Astrocyte of the cerebellum (primary cell): Measurements from ENCODE around the gene PLBD2.

Experiments
- DNase-seq: peaks from one replicate; pipeline ENCODE4 v3.0.0-alpha.2; 2011; ENCODE audit warnings: low read depth
- H3K4me3 ChIP-seq: 2 replicates; pipeline ENCODE4 v1.5.1; 2011; ENCODE audit warnings: mild to moderate bottlenecking, low read depth, low read length, moderate library complexity
- in situ Hi-C: cut with HindIII; loops from 2 replicates; pipeline ENCODE4 v1.10.0; 2017; ENCODE audit warnings: low sequenced_read_pairs
- TF ChIP-seq, protein P1 (sequence below): IDR thresholded peaks from 2 replicates; pipeline ENCODE4 v1.5.1; 2012; ENCODE audit warnings: low read length, low read depth, moderate library complexity, mild to moderate bottlenecking; ENCODE audit errors: missing control alignments

Gene PLBD2

DNA sequence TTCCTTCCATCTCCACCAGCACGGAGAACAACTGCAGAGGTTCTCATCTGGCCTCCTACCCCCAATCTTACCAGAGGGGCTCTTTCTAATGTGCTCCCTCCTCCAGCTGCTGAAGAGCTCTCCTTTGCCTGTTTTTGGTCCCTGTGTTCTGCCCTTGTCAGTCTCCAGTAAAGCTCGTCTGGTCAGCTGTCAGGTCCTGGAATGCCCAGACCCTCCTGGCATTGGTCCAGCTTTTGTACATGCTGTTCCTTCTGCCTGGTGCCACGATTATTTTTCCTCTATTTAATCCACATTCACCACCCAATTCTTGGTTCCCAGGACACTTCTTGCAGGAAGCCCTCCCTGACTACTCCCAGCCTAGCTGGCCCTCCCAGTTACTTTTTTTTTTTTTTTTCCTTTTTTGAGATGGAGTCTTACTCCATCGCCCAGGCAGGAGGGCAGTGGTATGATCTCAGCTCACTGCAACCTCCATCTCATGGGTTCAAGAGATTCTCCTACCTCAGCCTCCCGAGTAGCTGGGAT is 30.0 kb upstream of the PLBD2 start:
- TF ChIP-seq, protein P1, sequence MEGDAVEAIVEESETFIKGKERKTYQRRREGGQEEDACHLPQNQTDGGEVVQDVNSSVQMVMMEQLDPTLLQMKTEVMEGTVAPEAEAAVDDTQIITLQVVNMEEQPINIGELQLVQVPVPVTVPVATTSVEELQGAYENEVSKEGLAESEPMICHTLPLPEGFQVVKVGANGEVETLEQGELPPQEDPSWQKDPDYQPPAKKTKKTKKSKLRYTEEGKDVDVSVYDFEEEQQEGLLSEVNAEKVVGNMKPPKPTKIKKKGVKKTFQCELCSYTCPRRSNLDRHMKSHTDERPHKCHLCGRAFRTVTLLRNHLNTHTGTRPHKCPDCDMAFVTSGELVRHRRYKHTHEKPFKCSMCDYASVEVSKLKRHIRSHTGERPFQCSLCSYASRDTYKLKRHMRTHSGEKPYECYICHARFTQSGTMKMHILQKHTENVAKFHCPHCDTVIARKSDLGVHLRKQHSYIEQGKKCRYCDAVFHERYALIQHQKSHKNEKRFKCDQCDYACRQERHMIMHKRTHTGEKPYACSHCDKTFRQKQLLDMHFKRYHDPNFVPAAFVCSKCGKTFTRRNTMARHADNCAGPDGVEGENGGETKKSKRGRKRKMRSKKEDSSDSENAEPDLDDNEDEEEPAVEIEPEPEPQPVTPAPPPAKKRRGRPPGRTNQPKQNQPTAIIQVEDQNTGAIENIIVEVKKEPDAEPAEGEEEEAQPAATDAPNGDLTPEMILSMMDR = no peak

DNA sequence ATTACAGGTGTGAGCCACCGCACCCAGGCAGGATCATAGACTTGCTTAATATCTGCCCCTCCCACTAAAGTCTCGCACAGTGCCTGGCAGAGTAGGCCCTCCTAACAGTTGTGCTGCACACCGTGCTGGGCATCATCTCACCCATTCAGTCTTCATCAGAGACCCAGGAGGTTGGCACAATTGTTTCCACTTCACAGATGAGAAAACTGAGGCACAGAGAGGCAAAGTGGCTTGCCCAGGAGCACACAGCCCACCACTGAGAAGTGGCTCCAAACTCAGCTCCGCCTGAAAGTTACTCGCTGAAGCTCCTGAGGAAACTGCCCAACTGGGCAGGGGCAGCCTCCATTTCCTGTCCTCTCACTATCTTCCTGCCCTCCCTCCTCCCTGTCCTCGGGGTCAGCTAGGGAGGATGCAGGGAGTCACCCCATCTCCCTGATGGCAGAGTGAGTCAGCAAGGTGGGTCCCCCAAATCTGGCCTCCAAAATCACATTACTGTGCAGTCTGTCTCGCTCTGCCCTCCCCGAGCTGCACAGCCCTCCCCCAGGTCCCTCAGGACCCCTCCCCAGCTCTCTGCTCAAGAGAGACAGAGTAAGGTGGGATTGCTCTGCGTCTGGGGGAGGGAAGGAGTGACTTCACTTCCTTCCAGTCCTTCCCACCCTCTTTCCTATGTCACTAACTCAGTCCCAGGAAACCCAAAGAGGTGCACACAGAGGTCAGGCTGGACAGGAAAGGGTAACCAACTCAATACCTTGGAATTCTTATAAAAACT is 29.2 kb upstream of the PLBD2 start:
- no peak for DNase-seq
- TF ChIP-seq, protein P1 = no peak
- H3K4me3 ChIP-seq = no peak overlapping the region
- in situ Hi-C loops = no loop called here

More for the DNA sequence above, 30.0 kb upstream of the PLBD2 start:
- no peak for DNase-seq
- in situ Hi-C loops = no loop called here
- no peak overlapping the region for H3K4me3 ChIP-seq

DNA sequence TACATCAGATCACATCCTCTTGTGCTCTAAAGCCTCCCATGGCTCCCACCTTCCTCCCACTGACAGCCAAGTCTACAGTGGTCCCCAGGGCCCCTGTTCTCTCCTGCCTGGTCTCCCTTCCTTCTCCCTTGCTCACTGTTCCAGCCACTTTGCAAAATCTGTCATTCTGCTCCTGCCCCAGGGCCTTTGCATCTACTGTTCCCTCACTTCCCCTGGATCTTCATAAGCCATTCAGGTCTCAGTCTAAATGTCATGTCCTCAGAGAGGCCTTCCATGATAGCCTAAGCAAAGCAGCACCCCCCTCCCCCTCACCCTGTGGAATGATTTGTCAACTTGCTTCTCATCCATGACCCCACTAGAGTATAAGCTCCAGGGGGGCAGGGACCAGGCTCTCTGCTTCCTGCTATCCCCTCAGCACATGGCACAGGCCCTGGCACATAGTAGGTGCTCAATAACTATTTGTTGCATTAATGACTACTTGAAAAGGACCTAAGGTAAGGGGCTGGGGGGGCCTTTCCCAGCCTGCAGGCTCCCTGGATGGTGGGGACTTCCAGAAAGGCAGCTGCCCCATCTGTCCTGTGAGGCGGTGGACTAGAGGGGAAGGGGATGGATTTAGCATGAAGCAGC is 28.5 kb upstream of the PLBD2 start:
- no peak overlapping the region for H3K4me3 ChIP-seq
- in situ Hi-C loops = no loop called here
- DNase-seq = no peak
- TF ChIP-seq, protein P1 = no peak

DNA sequence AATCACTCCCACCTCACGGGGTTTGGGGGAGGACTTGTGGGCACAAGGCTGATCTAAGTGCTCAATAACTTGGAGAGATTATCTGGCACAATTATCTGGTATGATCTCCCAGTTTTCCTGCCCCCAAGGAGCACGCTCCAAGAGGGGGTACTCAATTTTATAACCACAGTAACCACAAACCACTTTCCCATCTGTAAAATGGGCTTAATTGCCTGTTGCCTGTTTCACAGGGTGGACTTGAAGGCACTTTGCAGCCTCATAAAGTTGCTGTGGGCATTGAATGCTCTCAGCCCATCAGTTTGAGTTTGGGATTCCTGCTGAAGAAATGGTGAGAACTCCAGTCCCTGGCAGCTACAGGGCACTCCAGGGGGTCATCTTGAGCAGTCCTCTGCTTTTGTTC is 27.9 kb upstream of the PLBD2 start:
- TF ChIP-seq, protein P1 = no peak
- DNase-seq = no peak
- H3K4me3 ChIP-seq = no peak overlapping the region
- in situ Hi-C loops = no loop called here

DNA sequence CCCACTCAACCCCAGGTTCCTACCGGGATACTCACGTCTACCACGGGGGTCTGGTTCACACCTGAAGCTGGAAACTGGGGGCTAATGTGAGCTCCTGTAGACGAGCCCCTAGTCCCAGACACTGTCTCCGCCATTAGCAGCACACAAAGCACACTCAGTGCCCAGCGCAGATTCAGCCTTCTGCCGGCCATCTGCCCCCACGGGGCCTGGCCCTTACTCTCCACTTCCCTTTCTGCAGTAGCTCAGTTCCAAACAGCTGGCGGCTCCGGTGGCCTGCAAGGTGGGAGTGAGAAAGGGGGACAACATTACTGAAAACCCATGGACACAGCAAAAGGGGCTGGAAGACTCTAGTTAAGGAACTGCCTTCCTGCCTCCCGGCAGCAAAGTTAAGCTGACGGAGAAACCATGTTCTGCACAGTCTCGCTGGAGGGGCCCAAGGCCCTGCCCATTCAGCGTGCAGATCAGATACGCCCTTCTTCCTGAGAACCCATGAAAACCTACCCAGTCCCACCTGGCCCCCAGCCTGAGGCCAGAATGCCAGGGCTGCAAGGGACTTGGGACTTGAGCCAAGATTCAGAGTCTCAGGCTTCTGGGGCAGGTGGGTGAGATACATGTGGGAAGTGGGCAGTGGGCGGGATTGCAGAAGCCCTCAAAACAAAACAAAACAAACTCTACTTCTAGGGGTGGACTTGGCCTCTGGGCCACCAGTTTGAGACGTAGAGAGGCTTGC is 25.5 kb upstream of the PLBD2 start:
- in situ Hi-C loops = no loop called here
- no peak for DNase-seq
- no peak overlapping the region for H3K4me3 ChIP-seq
- TF ChIP-seq, protein P1 = no peak

DNA sequence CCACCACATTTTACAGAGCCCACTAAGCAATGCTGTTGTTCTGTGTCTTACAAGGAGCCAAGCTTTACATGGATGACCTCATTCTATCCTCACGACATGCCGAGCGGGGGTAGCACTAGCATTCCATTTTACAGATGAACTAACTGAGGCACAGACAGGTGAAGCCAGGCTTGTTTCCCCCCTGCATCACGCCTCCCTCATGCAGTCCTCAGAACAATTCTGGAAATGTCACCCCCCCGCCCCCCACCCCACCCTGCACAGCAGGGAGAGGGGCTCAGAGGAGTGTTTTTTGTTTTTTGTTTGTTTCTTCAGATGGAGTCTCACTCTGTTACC is 25.0 kb upstream of the PLBD2 start:
- in situ Hi-C loops = no loop called here
- TF ChIP-seq, protein P1 = no peak
- no peak overlapping the region for H3K4me3 ChIP-seq
- no peak for DNase-seq
